ENCODE results near the gene CABP7.

GRCh38 chr22:29717789-29718188 is 2.0 kb upstream of the CABP7 start:
- TF ChIP-seq CTCF (conservative IDR thresholded peaks at IDR 0.05; ENCODE audit: low read depth in 2 of 2) (no peak), EZH2phosphoT487 (IDR thresholded peaks at IDR 0.05; ENCODE audit: unreplicated experiment) (no peak), EZH2 (IDR thresholded peaks at IDR 0.05; ENCODE audit: low read depth, unreplicated experiment) (no peak), REST (IDR thresholded peaks at IDR 0.05; ENCODE audit: unreplicated experiment) (no peak), POLR2AphosphoS5 (IDR thresholded peaks at IDR 0.05; ENCODE audit: low read depth) (no peak), STAT1 (IDR thresholded peaks at IDR 0.05; ENCODE audit: unreplicated experiment) (no peak)
